HepG2 (cell line): ENCODE results near the gene KIFC1. TPM values are rescaled to one million over a fixed set of nuclear protein-coding genes. Genes with fewer than 3 reads are reported as not detected.

Experiments used
- BHLHE40 ChIP-seq: IDR thresholded peaks from 2 replicates; pipeline ENCODE4 v1.6.1; 2011; ENCODE audit warnings: low read length, improper control_type of control experiment
- CBX2 ChIP-seq, 2 experiments: fragments of 200-600 bp in 1 of 2; sonication (generic); formaldehyde crosslinking in 1 of 2; IDR thresholded peaks; 2 replicates each; pipeline versions ENCODE4 v1.7.0 to v1.8.1; 2018 to 2022; ENCODE audit warnings: low read depth in 2 of 2, low read length in 1 of 2, mild to moderate bottlenecking in 1 of 2, missing genetic modification reagents in 1 of 2
- CREB3 ChIP-seq: sonication (generic); formaldehyde crosslinking; IDR thresholded peaks from 2 replicates; pipeline ENCODE4 v1.5.0; 2020; ENCODE audit warnings: missing genetic modification reagents
- HMG20A ChIP-seq: IDR thresholded peaks from 2 replicates; pipeline ENCODE4 v1.6.1; 2016; ENCODE audit warnings: borderline replicate concordance
- KDM6A ChIP-seq: IDR thresholded peaks from 2 replicates; pipeline ENCODE4 v1.6.1; 2016; ENCODE audit warnings: low read depth
- PHF8 ChIP-seq: sonication (generic); formaldehyde crosslinking; IDR thresholded peaks from 2 replicates; pipeline ENCODE4 v1.5.0; 2020; ENCODE audit warnings: missing genetic modification reagents
- PREB ChIP-seq: sonication (generic); formaldehyde crosslinking; IDR thresholded peaks from 2 replicates; pipeline ENCODE4 v1.4.0; 2020; ENCODE audit warnings: missing genetic modification reagents
- RBAK ChIP-seq: sonication (generic); formaldehyde crosslinking; IDR thresholded peaks from 2 replicates; pipeline ENCODE4 v1.5.1; 2020; ENCODE audit warnings: mild to moderate bottlenecking, missing genetic modification reagents
- RFXANK ChIP-seq: IDR thresholded peaks from 2 replicates; pipeline ENCODE4 v1.6.1; 2016
- SAFB2 ChIP-seq: sonication (generic); formaldehyde crosslinking; IDR thresholded peaks from 2 replicates; pipeline ENCODE4 v1.5.1; 2020; ENCODE audit warnings: missing genetic modification reagents, low read depth, mild to moderate bottlenecking, borderline replicate concordance
- SMAD1 ChIP-seq: sonication (generic); formaldehyde crosslinking; IDR thresholded peaks from 2 replicates; pipeline ENCODE4 v1.4.0; 2020; ENCODE audit warnings: missing genetic modification reagents, low read depth, mild to moderate bottlenecking, borderline replicate concordance
- SNRNP70 ChIP-seq: fragments of 200-400 bp; formaldehyde crosslinking; IDR thresholded peaks from 2 replicates; pipeline ENCODE4 v1.6.1; 2017; ENCODE audit warnings: mild to moderate bottlenecking, low read depth, low read length, moderate library complexity
- YEATS2 ChIP-seq: sonication (generic); formaldehyde crosslinking; IDR thresholded peaks from 2 replicates; pipeline ENCODE4 v1.4.0; 2020; ENCODE audit warnings: missing genetic modification reagents, borderline replicate concordance
- ZIK1 ChIP-seq: sonication (generic); formaldehyde crosslinking; IDR thresholded peaks from 2 replicates; pipeline ENCODE4 v1.5.0; 2020; ENCODE audit warnings: mild to moderate bottlenecking, low read depth, missing genetic modification reagents, borderline replicate concordance
- ZKSCAN8 ChIP-seq: IDR thresholded peaks from 2 replicates; pipeline ENCODE4 v1.6.1; 2016; ENCODE audit warnings: borderline replicate concordance, missing genetic modification reagents, missing compliant biosample characterization
- ZMYM3 ChIP-seq: sonication (generic); formaldehyde crosslinking; IDR thresholded peaks from 2 replicates; pipeline ENCODE4 v1.5.1; 2020; ENCODE audit warnings: mild to moderate bottlenecking, missing genetic modification reagents
- ZNF251 ChIP-seq: sonication (generic); formaldehyde crosslinking; IDR thresholded peaks from 2 replicates; pipeline ENCODE4 v1.9.0; 2021; ENCODE audit warnings: mild to moderate bottlenecking, missing genetic modification reagents
- ZNF446 ChIP-seq: sonication (generic); formaldehyde crosslinking; IDR thresholded peaks from 2 replicates; pipeline ENCODE4 v1.5.0; 2020; ENCODE audit warnings: mild to moderate bottlenecking, missing genetic modification reagents
- ZNF547 ChIP-seq: sonication (generic); formaldehyde crosslinking; IDR thresholded peaks from 2 replicates; pipeline ENCODE4 v1.5.1; 2020; ENCODE audit warnings: mild to moderate bottlenecking, missing genetic modification reagents
- ZNF678 ChIP-seq: sonication (generic); formaldehyde crosslinking; IDR thresholded peaks from 2 replicates; pipeline ENCODE4 v1.4.0; 2020; ENCODE audit warnings: mild to moderate bottlenecking, missing genetic modification reagents
- polyA plus RNA-seq, 8 experiments: library from polyadenylated mRNA; depleted of rRNA in 3 of 8; stranded (reverse) in 7 of 8; unstranded in 1 of 8; fragments of >200 nt; fragmentation: Illumina TruSeq in 4 of 8; extraction: Trizol in 4 of 8; gene quantifications; 2 replicates each; pipeline versions ENCODE4 v1.2.1 to v1.2.3, GENCODE V29; 2011 to 2016; ENCODE audit warnings: low read depth in 4 of 8, missing spikeins in 1 of 8, mixed read lengths in 1 of 8; ENCODE audit not compliant: insufficient read depth in 1 of 8
- total RNA-seq, 5 experiments: library from RNA; depleted of rRNA; stranded (reverse); fragments of >200 nt; fragmentation: Illumina TruSeq; extraction: Trizol; gene quantifications; 2 replicates each; pipeline ENCODE4 v1.2.3, GENCODE V29; 2016; ENCODE audit warnings: low read depth in 1 of 5
- TF ChIP-seq, protein P1 (sequence below), 2 experiments: sonication (generic) in 1 of 2; formaldehyde crosslinking in 1 of 2; IDR thresholded peaks; 2 replicates each; pipeline versions ENCODE4 v1.4.0 to v1.6.1; 2018 to 2020; ENCODE audit warnings: missing genetic modification reagents in 2 of 2, borderline replicate concordance in 1 of 2, low read depth in 1 of 2, mild to moderate bottlenecking in 1 of 2, missing biosample characterization in 1 of 2
- TF ChIP-seq, protein P2 (sequence below): sonication (generic); formaldehyde crosslinking; IDR thresholded peaks from 2 replicates; pipeline ENCODE4 v1.4.0; 2020; ENCODE audit warnings: mild to moderate bottlenecking, low read depth, missing genetic modification reagents
- TF ChIP-seq, protein P3 (sequence below), 2 experiments: fragments of 450-650 bp in 1 of 2; sonication (generic) in 1 of 2; formaldehyde crosslinking; IDR thresholded peaks; 2 replicates each; pipeline versions ENCODE4 v1.5.0 to v1.8.0; 2020 to 2022; ENCODE audit warnings: mild to moderate bottlenecking in 1 of 2, missing genetic modification reagents in 1 of 2

KIFC1 gene
- total and polyA plus RNA-seq, 2 of the 13 experiments (the other 11 are each of a cell fraction or from before 2014, with no cell fraction given) = 25.0 to 45.5 TPM

GRCh38 chr6:33454009-33454946, 62.7 kb downstream of the KIFC1 start, which contains the start of gene ZBTB9 (continued):
- TF ChIP-seq, protein P1, sequence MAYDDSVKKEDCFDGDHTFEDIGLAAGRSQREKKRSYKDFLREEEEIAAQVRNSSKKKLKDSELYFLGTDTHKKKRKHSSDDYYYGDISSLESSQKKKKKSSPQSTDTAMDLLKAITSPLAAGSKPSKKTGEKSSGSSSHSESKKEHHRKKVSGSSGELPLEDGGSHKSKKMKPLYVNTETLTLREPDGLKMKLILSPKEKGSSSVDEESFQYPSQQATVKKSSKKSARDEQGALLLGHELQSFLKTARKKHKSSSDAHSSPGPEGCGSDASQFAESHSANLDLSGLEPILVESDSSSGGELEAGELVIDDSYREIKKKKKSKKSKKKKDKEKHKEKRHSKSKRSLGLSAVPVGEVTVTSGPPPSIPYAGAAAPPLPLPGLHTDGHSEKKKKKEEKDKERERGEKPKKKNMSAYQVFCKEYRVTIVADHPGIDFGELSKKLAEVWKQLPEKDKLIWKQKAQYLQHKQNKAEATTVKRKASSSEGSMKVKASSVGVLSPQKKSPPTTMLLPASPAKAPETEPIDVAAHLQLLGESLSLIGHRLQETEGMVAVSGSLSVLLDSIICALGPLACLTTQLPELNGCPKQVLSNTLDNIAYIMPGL (CRISPR knock-in tag; IDR thresholded peaks at IDR 0.05; ENCODE audit: borderline replicate concordance in 1 of 2, low read depth in 1 of 2) = peak; percentile 91 to 92
- TF ChIP-seq RFXANK (CRISPR knock-in tag) (peak; percentile 84), KDM6A (CRISPR knock-in tag) (peak; percentile 13; the same call in 1 of the 2 replicates), ZNF446 (CRISPR knock-in tag) (no peak), YEATS2 (peak; percentile 98), HMG20A (CRISPR knock-in tag) (no peak), CBX2 (IDR thresholded peaks at IDR 0.05; ENCODE audit: low read depth, low read length) (no peak), CBX2 (CRISPR knock-in tag; IDR thresholded peaks at IDR 0.05; ENCODE audit: low read depth) (no peak), ZMYM3 (CRISPR knock-in tag) (no peak; the same call in 1 of the 2 replicates), ZNF251 (CRISPR knock-in tag) (no peak), SNRNP70 (no peak), ZNF547 (peak; percentile 88), PREB (CRISPR knock-in tag) (no peak), PHF8 (peak; percentile 99), SMAD1 (CRISPR knock-in tag) (peak; percentile 57; the same call in 1 of the 2 replicates), RBAK (CRISPR knock-in tag) (0 out of 2 replicates have a peak, but pooled peaks have one; percentile 42), SAFB2 (CRISPR knock-in tag) (peak; percentile 82; the same call in 1 of the 2 replicates), ZKSCAN8 (CRISPR knock-in tag) (peak; percentile 86; the same call in 1 of the 2 replicates), BHLHE40 (peak; percentile 4; the same call in 1 of the 2 replicates), CREB3 (CRISPR knock-in tag) (0 out of 2 replicates have a peak, but pooled peaks have one; percentile 17), ZNF678 (peak; percentile 88; the same call in 1 of the 2 replicates), ZIK1 (CRISPR knock-in tag) (0 out of 2 replicates have a peak, but pooled peaks have one; percentile 44)
- TF ChIP-seq, protein P2, sequence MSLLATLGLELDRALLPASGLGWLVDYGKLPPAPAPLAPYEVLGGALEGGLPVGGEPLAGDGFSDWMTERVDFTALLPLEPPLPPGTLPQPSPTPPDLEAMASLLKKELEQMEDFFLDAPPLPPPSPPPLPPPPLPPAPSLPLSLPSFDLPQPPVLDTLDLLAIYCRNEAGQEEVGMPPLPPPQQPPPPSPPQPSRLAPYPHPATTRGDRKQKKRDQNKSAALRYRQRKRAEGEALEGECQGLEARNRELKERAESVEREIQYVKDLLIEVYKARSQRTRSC = no peak
- TF ChIP-seq, protein P3, sequence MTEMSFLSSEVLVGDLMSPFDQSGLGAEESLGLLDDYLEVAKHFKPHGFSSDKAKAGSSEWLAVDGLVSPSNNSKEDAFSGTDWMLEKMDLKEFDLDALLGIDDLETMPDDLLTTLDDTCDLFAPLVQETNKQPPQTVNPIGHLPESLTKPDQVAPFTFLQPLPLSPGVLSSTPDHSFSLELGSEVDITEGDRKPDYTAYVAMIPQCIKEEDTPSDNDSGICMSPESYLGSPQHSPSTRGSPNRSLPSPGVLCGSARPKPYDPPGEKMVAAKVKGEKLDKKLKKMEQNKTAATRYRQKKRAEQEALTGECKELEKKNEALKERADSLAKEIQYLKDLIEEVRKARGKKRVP (CRISPR knock-in tag; IDR thresholded peaks at IDR 0.05) = peak in 1 of 2 experiments; percentile 86; a peak in 2 of 4 replicates
